ENCODE measurements around the gene PIGU.
"Not testable (repeated sequence)": the region's sequence is repeated elsewhere in the genome, so short reads cannot be mapped to it uniquely, and the experiment has no call there.

PIGU gene, protein sequence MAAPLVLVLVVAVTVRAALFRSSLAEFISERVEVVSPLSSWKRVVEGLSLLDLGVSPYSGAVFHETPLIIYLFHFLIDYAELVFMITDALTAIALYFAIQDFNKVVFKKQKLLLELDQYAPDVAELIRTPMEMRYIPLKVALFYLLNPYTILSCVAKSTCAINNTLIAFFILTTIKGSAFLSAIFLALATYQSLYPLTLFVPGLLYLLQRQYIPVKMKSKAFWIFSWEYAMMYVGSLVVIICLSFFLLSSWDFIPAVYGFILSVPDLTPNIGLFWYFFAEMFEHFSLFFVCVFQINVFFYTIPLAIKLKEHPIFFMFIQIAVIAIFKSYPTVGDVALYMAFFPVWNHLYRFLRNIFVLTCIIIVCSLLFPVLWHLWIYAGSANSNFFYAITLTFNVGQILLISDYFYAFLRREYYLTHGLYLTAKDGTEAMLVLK

DNA sequence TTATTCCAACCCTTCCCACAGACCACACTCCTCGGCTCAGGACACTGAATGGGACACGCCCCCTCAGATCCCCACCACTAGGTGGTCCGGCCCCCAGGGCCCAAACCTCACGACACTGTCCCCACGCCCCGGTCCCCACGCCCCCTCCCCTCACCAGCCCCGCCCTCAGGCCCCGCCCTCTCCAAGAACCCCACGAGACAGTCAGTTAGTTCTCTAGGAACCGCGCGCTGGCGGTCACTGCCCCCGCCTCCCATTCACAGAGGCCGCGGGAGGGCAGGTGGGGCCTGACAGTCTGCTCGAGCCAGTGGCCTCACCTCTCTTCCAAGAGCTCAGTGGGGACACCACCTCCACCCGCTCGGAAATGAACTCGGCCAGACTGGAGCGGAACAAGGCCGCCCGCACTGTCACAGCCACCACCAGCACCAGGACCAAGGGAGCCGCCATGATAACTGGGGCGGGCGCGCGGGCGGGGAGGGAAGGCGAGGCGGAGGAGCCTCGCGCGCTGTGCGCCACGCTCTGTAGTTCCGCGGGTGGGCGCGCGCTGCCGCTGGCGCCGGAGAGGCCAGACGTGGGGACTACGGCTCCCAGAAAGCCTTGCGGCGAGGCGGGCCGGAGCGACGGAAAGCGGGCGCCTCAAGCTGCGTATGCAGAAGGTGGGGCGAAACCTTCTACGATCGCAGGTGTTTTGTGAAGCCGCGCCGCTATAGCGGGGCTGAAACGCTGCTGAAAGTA, at the start of gene PIGU:
TSS of gene PIGU (minus strand) at position 451 of the 732 bp plus-strand sequence. CDS start at position 444, 7 bp downstream.
- peak; percentile 56 for FAIRE-seq
- peak; percentile 90 for DNase-seq (ENCODE audit: low spot score)

DNA sequence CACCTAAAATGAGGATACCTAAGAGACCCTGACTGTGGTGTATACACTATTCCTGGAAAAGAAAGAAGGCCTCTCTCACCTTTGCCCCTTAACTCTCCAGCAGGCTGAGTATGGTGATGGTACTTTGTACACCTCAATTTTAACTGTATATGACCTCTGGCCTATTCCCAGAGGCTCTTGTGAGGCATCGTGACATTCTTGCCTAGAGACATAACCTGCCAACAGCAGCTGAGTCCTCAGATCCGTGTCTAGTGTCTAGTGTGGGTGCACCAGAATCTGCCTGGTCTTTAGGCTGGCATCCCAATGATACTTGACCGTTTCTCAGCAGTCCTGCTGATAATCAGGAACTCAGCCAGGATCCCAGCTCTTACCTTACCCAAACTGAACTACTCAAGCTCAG, 47.3 kb upstream of the PIGU start:
- no peak for FAIRE-seq
- DNase-seq (ENCODE audit: low spot score) = no peak

DNA sequence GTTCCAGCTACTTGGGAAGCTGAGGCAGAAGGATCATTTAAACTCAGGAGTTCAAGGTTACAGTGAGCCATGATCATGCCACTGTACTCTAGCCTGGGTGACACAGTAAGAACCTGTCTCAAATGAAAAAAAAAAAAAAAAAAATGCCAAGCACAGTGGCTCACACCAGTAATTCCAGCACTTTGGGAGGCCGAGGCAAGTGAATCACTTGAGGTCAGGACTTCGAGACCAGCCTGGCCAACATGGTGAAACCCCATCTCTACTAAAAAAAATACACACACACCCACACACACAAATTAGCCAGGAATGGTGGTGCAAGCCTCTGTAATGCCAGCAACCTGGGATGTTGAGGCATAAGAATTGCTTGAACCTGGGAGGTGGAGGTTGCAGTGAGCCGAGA, 45.7 kb upstream of the PIGU start:
- not testable (repeated sequence) for FAIRE-seq

DNA sequence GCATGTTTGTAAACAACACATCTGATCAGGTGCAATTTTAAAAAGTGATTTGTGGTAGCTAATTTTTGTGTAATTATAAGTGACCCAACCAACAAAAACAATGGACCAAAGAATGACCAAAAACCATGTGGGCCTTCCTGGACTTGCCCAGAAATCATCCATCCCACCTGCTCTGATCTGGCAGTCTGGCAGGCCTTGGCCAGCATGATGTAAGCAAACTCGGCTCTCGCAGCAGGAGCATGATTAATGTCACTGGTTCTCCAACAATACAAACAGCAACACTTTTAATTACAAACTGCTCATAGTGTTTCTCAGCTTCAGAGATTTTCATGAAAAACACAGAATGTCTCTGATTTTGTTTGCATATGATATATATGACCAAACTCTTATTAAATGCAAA, 43.4 kb upstream of the PIGU start:
- FAIRE-seq = no peak
- DNase-seq (ENCODE audit: low spot score) = no peak

More for the DNA sequence above, 45.7 kb upstream of the PIGU start:
- DNase-seq (ENCODE audit: low spot score) = not testable (repeated sequence)

DNA sequence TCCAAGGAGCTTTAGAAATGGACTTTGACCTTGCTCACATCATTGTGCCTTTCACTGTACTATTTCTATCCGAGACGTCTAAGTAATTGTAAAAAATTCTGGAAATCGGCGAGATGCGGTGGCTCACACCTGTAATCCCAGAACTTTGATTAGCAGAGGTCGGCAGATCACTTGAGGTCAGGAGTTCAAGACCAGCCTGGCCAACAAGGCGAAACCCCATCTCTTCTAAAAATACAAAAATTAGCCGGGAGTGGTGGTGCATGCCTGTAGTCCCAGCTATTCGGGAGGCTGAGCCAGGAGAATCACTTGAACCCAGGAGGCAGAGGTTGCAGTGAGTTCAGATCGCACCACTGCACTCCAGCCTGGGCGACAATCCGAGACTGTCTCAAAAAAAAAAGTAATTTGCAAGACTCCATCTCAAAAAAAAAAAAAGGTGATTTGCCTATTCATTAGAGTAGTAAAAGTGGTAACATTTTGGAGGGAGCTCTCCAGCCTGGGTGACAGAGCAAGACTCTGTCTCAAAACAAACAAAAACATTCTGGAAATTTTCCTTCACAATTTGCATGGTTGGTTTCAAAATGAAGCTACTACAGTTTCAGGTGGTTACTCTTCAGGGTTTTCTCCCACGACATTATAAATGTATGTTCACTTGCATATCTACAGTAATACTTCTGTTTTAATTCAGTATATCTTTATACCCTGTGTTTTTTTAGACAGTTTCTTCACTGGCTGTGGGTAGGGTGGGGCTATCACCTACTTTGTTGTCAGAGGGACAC, 42.5 kb upstream of the PIGU start:
- not testable (repeated sequence) for FAIRE-seq; DNase-seq (ENCODE audit: low spot score)

DNA sequence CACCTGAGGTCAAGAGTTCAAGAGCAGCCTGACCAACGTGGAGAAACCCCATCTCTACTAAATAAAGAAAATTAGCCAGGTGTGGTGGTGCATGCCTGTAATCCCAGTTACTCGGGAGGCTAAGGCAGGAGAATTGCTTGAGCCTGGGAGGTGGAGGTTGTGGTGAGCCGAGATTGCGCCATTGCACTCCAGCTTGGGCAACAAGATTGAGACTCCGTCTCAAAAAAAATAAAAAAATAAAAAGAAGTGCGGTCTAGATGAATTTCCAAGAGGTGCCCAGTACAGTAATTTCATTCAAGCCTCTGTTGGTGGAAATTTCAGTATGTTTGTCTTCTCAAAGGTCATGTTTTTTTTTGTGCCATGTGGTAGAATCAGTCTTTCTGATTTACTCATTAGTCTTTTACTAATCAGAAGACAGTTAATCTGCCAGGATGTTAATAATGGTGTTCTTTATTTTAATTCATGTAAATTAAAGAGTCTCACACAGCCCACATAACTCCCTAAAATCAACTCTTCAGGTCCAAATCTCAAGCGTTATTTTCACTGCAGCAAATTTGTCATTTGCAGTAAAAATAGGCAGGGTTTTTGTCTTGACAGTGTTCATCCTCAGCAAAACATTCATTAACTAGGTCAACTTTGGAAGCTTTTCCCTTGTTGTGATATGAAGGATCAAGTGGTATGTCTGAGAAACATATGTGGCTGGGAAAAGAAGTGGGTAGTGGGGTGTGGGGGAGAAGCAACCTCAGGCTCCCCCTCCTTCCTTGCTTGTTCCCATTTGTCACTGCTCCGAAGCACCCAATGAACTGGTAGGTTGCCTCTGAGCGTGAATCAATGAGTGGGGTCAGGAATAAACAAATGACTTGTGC, 40.6 kb upstream of the PIGU start:
- FAIRE-seq (no peak), DNase-seq (ENCODE audit: low spot score) (no peak)

DNA sequence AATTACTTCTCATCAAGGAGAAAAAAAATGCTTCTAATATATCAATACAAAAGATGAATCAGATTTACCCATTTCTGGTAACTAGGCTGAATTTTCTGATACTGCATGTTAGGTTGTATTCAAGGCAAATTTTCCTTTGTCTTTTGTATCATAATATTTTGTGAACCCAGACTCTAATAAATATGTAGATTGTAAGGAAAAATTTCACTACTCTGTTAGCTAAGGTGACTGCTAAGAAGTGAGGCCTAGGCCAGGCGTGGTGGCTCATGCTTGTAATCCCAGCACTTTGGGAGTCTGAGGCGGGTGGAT, 40.0 kb upstream of the PIGU start:
- no peak for FAIRE-seq
- no peak for DNase-seq (ENCODE audit: low spot score)

DNA sequence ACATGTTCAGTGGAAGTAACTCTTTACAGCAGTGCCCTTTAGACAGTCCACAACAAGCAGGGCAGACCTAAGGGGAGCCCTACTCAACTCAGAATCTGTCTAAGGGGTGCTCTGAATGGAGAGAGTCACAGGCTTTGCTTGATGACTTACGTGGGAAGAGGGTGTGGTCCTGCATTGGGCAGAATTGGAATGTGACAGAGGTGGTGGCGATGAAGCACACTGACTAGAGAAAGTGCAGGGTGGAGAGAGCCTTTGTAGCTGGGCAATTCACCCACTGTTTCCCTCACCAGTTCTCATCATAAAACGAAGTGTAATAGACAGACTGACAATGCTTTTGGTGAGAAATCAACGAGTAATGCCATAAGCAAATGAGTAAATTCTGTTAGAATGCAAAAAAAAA, 38.5 kb upstream of the PIGU start:
- no peak for FAIRE-seq
- DNase-seq (ENCODE audit: low spot score) = no peak

DNA sequence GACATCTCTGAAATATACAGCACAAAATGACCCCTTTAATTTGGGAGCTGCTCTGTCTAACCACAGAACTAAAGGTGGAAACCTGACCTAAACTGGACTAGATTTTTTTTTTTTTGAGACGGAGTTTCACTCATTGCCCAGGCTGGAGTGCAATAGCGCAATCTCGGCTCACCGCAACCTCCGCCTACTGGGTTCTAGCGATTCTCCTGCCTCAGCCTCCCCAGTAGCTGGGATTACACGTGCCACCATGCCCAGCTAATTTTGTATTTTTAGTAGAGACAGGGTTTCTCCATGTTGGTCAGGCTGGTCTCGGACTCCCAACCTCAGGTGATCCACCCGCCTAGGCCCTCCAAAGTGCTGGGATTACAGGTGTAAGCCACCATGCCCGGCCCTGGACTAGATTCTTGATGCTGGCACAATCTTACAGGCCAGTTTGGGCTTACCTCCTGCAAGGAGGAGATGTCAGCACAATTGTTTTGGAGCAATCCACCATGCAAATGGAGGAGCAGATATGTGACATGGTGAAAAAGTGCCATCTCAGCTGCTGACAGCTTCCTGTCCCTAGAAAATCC, 37.1 kb upstream of the PIGU start:
- not testable (repeated sequence) for FAIRE-seq; DNase-seq (ENCODE audit: low spot score)

DNA sequence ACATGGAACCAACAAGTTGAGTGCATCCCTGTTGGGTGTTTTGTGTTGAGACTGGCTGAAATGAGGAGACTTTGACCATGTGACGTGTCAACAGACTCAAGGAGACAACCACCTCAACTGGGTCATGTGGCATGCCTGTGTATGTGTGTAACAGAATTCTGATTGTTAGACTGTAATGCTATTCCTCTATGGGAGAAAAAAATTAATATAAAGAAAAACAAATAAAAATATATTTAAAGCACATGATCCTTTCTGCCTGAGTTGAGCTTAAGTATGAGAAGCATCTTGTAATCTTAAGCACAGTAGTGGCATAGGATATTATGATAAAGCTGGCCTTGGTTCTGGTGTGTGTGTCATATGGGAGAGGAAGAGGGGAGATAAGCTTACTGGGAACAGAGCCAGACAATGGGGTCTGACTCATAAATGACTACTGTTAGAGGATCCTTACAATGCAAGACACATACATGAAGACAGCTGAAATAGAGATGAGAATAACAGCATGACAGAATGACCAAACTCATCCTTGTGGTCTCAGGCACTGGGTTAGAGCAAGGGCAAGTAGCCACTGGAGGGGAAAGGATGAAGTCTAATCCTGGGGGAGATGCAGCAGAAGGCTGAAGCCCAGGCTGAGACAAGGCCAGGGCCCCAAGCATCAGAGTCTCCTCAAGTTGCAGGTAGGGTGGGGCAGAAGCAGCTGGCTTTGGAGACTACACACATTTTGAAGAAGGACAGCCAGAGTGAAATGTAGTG, 36.5 kb upstream of the PIGU start:
- DNase-seq (ENCODE audit: low spot score) (peak; percentile 100), FAIRE-seq (peak; percentile 98)

DNA sequence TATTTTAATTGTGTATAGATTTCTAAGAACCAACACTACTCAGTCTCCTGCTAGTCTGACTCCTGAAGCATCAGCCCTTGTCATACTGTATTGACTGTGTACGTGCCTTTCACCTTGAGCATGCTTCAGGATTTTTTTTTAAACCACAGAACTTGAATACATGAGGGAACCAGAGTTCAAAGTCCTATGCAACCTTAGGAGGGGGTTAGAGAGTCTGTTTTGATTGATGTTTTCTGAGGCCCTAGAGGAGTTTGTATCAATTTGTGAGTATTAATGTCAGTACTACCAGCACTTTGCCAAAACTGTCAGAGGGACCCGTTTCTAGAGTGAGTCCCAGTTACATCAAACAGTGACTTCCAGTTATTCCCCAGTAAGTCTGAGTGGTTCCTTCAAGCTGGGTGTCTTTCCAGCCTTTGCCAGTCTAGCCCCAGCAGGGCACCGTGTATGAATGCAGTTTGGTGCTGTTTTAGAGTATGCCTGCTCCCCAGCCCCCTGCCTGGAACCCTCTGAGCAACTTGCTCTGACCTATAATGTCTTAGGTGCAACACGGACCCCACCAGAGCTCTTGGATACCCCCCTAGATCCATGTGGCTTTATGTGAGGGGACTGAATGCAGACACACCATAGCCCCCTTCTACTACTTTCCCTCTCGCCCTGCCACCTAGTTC, 35.8 kb upstream of the PIGU start:
- no peak for FAIRE-seq
- no peak for DNase-seq (ENCODE audit: low spot score)

DNA sequence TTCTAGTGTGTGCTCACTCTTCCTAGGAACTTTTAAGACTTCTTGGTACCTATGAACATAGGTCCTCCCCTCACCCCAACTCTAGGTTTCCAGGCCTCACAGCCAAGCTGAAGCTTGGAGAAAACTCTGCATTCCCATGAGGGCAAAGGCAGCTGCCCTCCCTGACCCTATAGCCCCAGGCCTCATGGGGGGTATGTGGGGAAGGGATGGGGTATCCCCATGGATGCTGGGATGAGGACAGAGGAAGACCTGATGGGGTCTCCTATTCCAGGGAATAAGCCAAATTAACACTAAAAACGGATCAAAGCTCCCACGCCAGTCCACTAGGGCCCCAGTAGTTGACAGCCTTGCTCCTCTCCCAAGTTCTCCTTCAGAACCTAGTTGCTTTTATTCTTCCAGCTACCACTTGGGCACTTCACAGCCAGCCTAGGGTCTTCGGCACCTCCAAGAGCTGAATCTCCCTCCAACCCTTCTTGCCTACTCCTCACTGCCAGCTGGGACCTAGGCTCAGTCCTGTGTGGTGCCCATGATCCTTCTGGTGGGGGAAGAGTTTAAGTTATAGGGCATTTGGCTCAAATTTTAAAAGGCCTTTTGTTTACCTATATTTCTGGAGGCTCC, 35.0 kb upstream of the PIGU start:
- DNase-seq (ENCODE audit: low spot score) (no peak), FAIRE-seq (no peak)

DNA sequence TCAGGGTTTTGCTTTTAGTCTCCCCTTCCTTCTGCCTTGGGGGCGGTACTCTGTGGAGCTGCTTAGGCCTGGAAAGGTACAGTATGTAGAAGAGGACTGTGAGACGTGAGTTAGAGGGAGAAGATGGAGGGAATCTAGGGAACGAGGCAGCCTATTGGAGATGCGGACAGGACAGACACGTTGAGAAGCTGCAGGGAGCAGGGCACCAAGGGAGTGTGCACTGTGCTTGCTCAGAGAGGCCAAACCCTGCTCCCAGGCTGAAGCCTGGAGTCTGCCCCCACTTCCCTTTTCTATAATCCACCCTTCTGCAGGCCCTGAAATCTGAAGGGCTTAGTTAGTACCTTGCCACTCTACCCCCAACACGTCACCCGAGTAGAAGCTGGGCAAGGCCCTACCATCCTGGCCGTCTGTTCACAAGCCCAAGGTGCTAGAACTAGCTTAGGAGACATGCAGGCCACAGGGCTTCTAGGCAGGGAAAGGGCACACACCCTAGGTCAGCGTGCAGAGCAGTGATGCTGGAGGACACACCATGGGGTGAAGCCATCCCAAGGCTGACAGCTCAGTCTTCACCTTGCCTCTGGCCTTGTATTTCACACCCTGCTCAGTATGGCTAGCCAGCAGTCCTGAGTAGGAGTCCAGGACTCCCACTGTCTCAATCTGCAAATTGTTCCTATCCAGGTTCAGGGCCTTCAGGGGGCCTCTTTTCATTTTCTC, 34.1 kb upstream of the PIGU start:
- DNase-seq (ENCODE audit: low spot score) (no peak), FAIRE-seq (no peak)

DNA sequence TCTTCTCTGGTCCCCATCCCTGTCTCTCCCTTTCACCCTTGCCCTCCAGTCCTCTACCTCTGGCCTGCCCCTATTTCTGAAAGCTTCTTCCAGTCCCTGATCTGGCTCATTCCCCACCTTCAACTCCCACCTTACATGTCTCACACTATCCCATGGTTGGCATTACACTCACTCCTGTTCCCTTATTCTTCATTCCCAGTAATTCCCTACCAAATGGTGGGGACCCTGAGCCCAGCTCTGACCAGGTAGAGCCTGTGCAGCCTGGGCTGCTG, 33.6 kb upstream of the PIGU start:
- FAIRE-seq (no peak), DNase-seq (ENCODE audit: low spot score) (no peak)

DNA sequence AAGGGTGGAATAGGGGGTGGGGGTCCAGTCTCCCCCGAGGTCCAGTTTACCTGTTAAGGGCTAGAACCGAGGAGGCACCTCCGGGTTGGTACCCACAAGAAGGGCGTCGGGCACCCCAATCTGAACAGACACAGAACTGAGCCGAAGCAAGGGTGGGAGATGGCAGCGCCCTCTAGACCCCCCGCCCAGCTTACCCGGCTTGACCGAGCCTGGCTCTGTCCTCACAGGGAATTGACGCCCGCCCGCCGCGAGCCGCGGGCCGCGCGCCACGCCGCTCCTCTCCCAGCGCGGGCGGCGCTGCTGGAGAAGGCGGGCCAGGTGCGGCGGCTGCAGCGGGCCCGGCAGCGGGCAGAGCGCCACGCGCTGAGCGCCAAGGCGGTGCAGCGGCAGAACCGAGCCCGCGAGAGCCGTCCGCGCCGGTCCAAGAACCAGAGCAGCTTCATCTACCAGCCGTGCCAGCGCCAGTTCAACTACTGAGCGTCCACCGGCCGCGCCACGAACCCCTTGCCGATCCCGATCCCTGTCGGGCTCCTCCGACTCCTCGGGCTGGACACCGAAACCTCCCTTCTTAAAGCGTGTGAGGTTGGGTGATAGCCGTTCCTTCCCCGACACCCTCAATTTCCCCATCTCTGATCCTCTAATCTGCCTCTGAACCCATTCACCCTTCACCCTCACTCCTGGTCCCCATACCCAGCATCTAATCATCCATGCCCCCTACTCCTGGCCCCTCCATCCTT, 33.1 kb upstream of the PIGU start:
- DNase-seq (ENCODE audit: low spot score) (no peak), FAIRE-seq (no peak)

DNA sequence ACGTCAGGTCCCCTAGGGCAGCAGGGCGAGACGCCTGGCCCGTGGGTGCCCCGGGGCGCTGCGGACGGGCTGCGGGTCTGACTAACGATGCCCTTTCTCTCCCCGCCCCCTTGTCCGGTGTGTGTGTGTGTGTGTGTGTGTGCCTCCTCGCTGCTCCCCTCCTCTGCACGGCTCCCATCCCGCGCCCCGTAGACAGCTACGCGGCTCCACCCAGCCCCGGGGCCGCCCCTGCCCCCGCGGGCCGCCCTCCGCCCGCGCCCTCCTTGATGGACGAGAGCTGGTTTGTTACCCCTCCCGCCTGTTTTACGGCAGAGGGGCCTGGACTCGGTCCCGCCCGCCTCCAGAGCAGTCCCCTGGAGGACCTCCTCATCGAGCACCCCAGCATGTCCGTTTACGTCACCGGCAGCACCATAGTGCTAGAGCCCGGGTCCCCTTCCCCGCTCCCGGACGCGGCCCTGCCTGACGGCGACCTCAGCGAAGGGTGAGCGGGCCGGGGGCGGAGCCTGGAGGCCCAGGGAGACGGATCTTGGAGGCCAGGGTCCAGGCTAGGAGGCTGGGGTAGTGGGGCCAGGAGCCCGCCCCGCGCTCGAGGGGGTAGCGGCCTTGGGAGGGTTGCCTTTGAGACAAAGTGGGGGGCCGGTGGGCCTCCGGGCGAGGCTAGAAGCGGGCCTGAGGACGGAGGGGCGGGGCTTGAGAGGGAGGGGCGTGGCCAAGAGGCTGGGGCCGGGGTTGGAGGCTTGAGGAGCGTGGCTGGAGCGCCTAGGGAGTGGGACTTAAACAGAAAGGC, 32.3 kb upstream of the PIGU start:
- DNase-seq (ENCODE audit: low spot score) (peak; percentile 16), FAIRE-seq (no peak)

DNA sequence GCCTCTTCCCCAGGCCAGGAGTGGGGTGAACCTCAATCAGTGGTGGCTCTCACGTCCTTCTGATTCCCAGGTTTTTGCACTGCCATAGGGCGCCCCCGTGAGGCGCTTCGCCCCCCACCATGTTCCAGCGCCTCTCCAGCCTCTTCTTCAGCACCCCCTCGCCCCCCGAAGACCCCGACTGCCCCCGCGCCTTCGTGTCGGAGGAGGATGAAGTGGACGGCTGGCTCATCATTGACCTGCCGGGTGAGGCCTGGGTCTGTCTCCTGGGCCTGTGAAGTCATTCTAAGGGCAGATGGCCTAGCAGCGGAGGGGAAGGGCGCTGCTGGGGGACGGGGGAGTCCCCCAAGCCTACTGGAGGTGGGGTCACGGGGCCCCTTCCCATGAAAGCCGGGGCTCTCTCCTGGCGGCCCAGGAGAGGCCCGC, 31.7 kb upstream of the PIGU start:
- DNase-seq (ENCODE audit: low spot score) (no peak), FAIRE-seq (no peak)
